NB4 (cell line): ENCODE measurements around the gene TXN2.

ENCODE experiments used
- CTCF ChIP-seq: IDR thresholded peaks from one replicate; pipeline ENCODE4 v1.5.1; 2012; ENCODE audit warnings: low read depth, low read length
- MYC ChIP-seq: IDR thresholded peaks from 2 replicates; pipeline ENCODE4 v1.6.1; 2011; ENCODE audit warnings: low read depth, low read length

DNA sequence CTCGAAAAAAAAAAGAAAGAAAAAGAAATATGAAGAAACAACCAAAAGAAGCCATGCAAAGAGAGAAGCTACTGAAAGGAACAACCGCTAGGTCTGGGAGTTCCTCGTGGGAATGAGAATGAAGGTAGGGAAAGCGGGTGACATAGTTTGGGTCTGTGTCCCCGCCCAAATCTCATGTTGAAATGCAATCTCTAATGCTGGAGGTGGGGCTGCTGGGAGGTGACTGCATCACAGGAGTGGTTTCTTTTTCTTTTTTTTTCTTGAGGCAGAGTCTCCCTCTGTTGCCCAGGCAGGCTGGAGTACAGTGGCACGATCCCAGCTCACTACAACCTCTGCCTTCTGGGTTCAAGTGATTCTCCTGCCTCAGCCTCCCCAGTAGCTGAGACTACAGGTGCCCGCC, 9.7 kb upstream of the TXN2 start:
- no peak for TF ChIP-seq CTCF
- no peak for TF ChIP-seq MYC
